WERI-Rb-1 (cell line): Measurements from ENCODE around the gene OR2L2.

Experiments used
- DNase-seq: peaks from one replicate; pipeline ENCODE4 v3.0.0-alpha.2; 2020
- H3K27ac ChIP-seq: fragments of 250-450 bp; sonication (Bioruptor Pico); 2 replicates; pipeline ENCODE4 v1.5.1; 2020; ENCODE audit warnings: mild to moderate bottlenecking, moderate library complexity
- H3K27me3 ChIP-seq: fragments of 250-450 bp; sonication (Bioruptor Pico); 2 replicates; pipeline ENCODE4 v1.5.1; 2021; ENCODE audit warnings: mild to moderate bottlenecking, low read depth, moderate library complexity; ENCODE audit not compliant: insufficient read depth, severe bottlenecking
- H3K36me3 ChIP-seq: fragments of 250-450 bp; sonication (Bioruptor Pico); 2 replicates; pipeline ENCODE4 v1.5.1; 2020; ENCODE audit warnings: mild to moderate bottlenecking, moderate library complexity
- H3K4me3 ChIP-seq: 2 replicates; pipeline ENCODE4 v1.5.1; 2011; ENCODE audit warnings: low read depth, mild to moderate bottlenecking, control low read depth, low read length
- H3K9me3 ChIP-seq: fragments of 250-450 bp; sonication (Bioruptor Pico); 2 replicates; pipeline ENCODE4 v1.5.1; 2021; ENCODE audit warnings: mild to moderate bottlenecking, moderate library complexity; ENCODE audit not compliant: severe bottlenecking
- TF ChIP-seq, protein P1 (sequence below): IDR thresholded peaks from 2 replicates; pipeline ENCODE4 v1.5.1; 2011; ENCODE audit warnings: low read depth, mild to moderate bottlenecking, control low read depth, inconsistent platforms, low read length

OR2L2 gene, protein sequence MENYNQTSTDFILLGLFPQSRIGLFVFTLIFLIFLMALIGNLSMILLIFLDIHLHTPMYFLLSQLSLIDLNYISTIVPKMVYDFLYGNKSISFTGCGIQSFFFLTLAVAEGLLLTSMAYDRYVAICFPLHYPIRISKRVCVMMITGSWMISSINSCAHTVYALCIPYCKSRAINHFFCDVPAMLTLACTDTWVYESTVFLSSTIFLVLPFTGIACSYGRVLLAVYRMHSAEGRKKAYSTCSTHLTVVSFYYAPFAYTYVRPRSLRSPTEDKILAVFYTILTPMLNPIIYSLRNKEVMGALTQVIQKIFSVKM

DNA sequence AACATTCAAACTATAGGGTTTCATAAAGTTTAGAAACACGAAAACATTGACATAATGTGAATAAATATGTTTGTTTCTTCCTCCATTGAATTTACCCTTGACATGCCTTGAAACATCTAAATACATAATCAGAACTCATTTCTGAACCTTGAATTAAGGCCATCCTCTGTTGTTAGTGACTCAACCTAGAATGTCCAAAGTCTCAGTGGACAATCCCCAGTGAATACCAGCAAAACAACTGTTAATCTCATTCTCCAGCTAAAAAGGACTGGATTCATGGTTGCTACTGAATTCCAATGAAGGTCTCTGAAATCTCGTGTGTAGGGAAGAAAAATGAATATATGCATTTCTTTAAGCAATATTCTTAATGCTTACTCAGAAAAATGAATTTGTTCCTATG, at the start of gene OR2L2:
TSS of gene OR2L2 (plus strand) at position 301 of the 400 bp plus-strand sequence. CDS start 8,198 bp downstream, outside the sequence.
- Histone ChIP-seq H3K36me3 (no peaks in the 10 kb centered on the region), H3K4me3 (no peak within 1 kb of the TSS), H3K9me3 (peaks cover 9% of the 10 kb centered on the region), H3K27me3 (peaks cover 33% of the 10 kb centered on the region), H3K27ac (no peak within 1 kb of the TSS)
- TF ChIP-seq, protein P1, sequence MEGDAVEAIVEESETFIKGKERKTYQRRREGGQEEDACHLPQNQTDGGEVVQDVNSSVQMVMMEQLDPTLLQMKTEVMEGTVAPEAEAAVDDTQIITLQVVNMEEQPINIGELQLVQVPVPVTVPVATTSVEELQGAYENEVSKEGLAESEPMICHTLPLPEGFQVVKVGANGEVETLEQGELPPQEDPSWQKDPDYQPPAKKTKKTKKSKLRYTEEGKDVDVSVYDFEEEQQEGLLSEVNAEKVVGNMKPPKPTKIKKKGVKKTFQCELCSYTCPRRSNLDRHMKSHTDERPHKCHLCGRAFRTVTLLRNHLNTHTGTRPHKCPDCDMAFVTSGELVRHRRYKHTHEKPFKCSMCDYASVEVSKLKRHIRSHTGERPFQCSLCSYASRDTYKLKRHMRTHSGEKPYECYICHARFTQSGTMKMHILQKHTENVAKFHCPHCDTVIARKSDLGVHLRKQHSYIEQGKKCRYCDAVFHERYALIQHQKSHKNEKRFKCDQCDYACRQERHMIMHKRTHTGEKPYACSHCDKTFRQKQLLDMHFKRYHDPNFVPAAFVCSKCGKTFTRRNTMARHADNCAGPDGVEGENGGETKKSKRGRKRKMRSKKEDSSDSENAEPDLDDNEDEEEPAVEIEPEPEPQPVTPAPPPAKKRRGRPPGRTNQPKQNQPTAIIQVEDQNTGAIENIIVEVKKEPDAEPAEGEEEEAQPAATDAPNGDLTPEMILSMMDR, result no peak
- DNase-seq, result no peak

DNA sequence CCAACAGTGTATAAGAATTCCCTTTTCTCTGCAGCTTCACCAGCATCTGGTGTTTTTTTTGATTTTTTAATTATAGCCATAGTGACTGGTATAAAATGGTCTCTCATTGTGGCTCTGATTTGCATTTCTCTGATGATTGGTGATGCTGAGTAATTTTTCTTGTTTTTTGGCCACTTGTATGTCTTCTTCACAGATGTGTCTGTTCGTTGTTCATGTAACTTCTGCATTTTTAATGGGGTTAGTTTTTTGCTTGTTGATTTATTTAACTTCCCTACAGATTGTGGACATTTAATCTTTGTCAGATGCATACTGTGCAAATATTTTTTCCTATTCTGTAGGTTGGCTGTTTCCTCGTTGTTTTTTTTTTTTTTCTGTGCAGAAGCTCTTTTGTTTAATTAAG, 36.9 kb upstream of the OR2L2 start:
- H3K9me3 ChIP-seq, result no peaks in the 10 kb centered on the region
- no peak overlapping the region for H3K27ac ChIP-seq
- H3K36me3 ChIP-seq, result no peaks in the 10 kb centered on the region
- no peak for DNase-seq
- TF ChIP-seq, protein P1, result no peak
- H3K4me3 ChIP-seq, result no peak overlapping the region
- peaks cover 81% of the 10 kb centered on the region for H3K27me3 ChIP-seq

DNA sequence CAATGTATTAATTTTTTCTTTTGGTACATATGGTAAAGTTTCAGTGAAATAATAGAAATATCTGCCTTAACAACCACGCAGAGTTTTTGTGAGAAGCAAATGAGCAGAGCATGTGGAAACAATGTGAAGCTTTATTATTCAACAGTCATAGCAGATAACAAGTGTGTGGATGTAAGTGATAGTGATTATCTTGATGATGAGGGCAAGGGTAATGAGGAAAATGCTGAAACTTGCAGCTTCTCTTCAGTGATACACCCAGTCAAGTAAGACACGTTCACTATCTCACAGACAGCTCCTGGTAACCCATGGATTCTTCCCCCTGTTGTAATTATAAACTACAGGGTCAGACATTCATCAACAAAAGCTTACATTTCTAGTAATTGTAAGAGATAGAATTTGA, 31.1 kb upstream of the OR2L2 start:
- Histone ChIP-seq H3K27ac (no peak overlapping the region), H3K36me3 (no peaks in the 10 kb centered on the region), H3K27me3 (peaks cover 53% of the 10 kb centered on the region), H3K9me3 (no peaks in the 10 kb centered on the region), H3K4me3 (no peak overlapping the region)
- no peak for DNase-seq
- TF ChIP-seq, protein P1, result no peak

DNA sequence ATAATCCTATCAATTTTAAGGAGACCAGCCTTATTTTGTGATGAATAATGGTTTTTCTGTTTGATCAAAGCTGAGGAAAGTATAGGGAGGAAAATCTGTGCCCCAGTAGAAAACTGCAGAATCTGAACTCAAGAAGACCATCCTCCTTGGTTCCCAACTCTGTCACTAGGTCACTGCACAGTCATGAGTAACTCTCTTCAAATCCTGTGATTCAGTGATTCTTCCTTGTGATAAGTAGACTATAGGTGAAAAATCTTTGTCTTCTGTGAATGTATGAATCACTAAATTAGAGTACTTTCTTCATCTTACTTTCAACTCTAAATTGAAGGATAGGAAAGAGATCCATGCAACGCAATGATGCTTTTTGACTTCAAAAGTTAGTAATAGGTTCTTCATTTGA, 29.7 kb upstream of the OR2L2 start:
- no peaks in the 10 kb centered on the region for H3K9me3 ChIP-seq
- no peak for DNase-seq

DNA sequence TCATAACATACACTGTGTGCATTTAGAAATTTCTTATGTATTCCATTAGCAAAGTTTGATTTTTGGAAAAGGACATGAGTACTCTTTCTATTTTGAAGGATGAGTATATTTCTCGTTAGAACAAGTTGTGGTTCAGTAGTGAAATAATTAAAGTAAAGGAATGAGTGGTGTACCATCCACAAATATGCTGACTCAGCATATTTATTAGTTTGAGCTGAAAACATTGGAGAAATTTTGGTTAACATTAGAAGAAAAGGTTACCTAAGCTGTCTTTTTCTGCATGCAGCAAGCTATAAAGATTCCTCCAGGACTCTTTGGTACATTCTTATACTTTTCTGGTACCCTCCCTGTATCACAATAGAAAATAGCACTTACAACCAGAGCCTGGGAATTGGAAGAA, 22.1 kb upstream of the OR2L2 start:
- peaks cover 16% of the 10 kb centered on the region for H3K9me3 ChIP-seq
- H3K27me3 ChIP-seq, result peaks cover 36% of the 10 kb centered on the region
- DNase-seq, result no peak
- TF ChIP-seq, protein P1, result no peak
- H3K4me3 ChIP-seq, result no peak overlapping the region
- H3K27ac ChIP-seq, result no peak overlapping the region
- no peaks in the 10 kb centered on the region for H3K36me3 ChIP-seq

More for the DNA sequence above, 29.7 kb upstream of the OR2L2 start:
- TF ChIP-seq, protein P1, result no peak
- Histone ChIP-seq H3K27me3 (peaks cover 45% of the 10 kb centered on the region), H3K27ac (no peak overlapping the region), H3K36me3 (no peaks in the 10 kb centered on the region), H3K4me3 (no peak overlapping the region)

DNA sequence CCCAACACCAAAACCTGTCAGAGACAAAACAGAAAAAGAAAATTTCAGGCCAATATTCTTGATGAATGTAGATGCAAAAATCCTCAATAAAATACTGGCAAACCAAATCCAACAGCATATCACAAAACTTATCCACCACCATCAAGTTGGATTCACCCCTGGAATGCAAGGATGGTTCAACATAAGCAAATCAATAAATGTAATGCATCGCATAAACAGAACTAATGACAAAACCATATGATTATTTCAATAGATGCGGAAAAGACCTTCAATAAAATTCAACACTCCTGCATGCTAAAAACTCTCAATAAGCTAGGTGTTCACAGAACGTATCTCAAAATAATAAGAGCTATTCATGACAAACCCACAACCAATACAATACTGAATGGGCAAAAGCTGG, 20.2 kb upstream of the OR2L2 start:
- no peak overlapping the region for H3K4me3 ChIP-seq
- H3K27ac ChIP-seq, result no peak overlapping the region
- H3K36me3 ChIP-seq, result no peaks in the 10 kb centered on the region
- DNase-seq, result no peak
- peaks cover 35% of the 10 kb centered on the region for H3K27me3 ChIP-seq
- peaks cover 16% of the 10 kb centered on the region for H3K9me3 ChIP-seq
- TF ChIP-seq, protein P1, result no peak
